Measurements from ENCODE around the gene PLCB2.

Gene PLCB2

GRCh38 chr15:40247406-40247971, 60.2 kb downstream of the PLCB2 start:
- no peak for DNase-seq

- DNase-seq: no peak
Measured at GRCh38 chr15:40246496-40247280, 61.0 kb downstream of the PLCB2 start.

GRCh38 chr15:40245666-40246450, 61.9 kb downstream of the PLCB2 start:
- DNase-seq: no peak

- DNase-seq: no peak
Measured at GRCh38 chr15:40244961-40245523, 62.7 kb downstream of the PLCB2 start.

- DNase-seq: no peak
Measured at GRCh38 chr15:40243126-40243810, 64.5 kb downstream of the PLCB2 start.

GRCh38 chr15:40242601-40243000, 65.1 kb downstream of the PLCB2 start:
- no peak for DNase-seq

GRCh38 chr15:40242213-40242599, 65.5 kb downstream of the PLCB2 start:
- DNase-seq: no peak

- no peak for DNase-seq
Measured at GRCh38 chr15:40241269-40242212, 66.2 kb downstream of the PLCB2 start.

- no peak for DNase-seq
Measured at GRCh38 chr15:40240619-40241221, 67.0 kb downstream of the PLCB2 start.

GRCh38 chr15:40239693-40240618, 67.8 kb downstream of the PLCB2 start:
- no peak for DNase-seq

GRCh38 chr15:40239404-40239692, 68.4 kb downstream of the PLCB2 start:
- no peak for DNase-seq

- peak; percentile 57 for DNase-seq
Measured at GRCh38 chr15:40238532-40239403, 69.0 kb downstream of the PLCB2 start, which contains the start of gene PAK6. Gene PAK6, plus strand, starts transcription at chr15:40239063. Its CDS starts 25,723 bp downstream, at chr15:40264786.

All from NCI-H1105 (cell line).